GM21447 (cell line): ENCODE results near the gene VARS1.

ENCODE experiments used
- ATAC-seq: cut with Tn5 transposase; IDR thresholded peaks from one replicate; pipeline ENCODE4 v1.9.1; 2021; ENCODE audit not compliant: unreplicated experiment

VARS1 gene

GRCh38 chr6:31749301-31750036 lies 46.1 kb downstream of the VARS1 start:
- no peak for ATAC-seq
